Spinal cord (tissue), 10 donors: ENCODE results near the gene PA2G4. TPM values are rescaled to one million over a fixed set of nuclear protein-coding genes. Genes with fewer than 3 reads are reported as not detected.

ENCODE experiments used
- DNase-seq, 6 donors: peaks; one replicate each; pipeline versions ENCODE4 v3.0.0 to v3.0.0-alpha.2; 2013 to 2015; ENCODE audit warnings: low spot score in 6 of 6, low read depth in 4 of 6
- H3K27ac ChIP-seq: one replicate; pipeline ENCODE4 v1.5.1; 2013; ENCODE audit warnings: low read depth, low read length, control low read depth
- H3K27me3 ChIP-seq: one replicate; pipeline ENCODE4 v1.6.1; 2013; ENCODE audit warnings: low read length; ENCODE audit not compliant: control insufficient read depth, insufficient read depth
- H3K36me3 ChIP-seq: one replicate; pipeline ENCODE4 v1.6.1; 2013; ENCODE audit warnings: low read length; ENCODE audit not compliant: control insufficient read depth, insufficient read depth
- H3K4me1 ChIP-seq: one replicate; pipeline ENCODE4 v1.6.1; 2013; ENCODE audit warnings: low read length; ENCODE audit not compliant: control insufficient read depth, insufficient read depth
- H3K4me3 ChIP-seq: one replicate; pipeline ENCODE4 v1.5.1; 2013; ENCODE audit warnings: low read depth, low read length, control low read depth
- H3K9me3 ChIP-seq: one replicate; pipeline ENCODE4 v1.6.1; 2013; ENCODE audit warnings: low read length; ENCODE audit not compliant: control insufficient read depth, insufficient read depth
- WGBS: methylation state at CpG from one replicate; pipeline ENCODE4 v1.1.5; 2013; ENCODE audit warnings: missing lambda C conversion rate; ENCODE audit not compliant: insufficient coverage; 5-methylcytosine and 5-hydroxymethylcytosine counted together
- polyA plus RNA-seq, 2 donors: library from polyadenylated mRNA; unstranded; fragments of 120-200 nt; gene quantifications; one replicate each; pipeline ENCODE4 v1.2.1, GENCODE V29; 2013; ENCODE audit not compliant: insufficient read length in 2 of 2
- total RNA-seq, 2 donors: library from RNA; depleted of rRNA in 1 of 2; stranded (reverse); fragments of 120-200 nt in 1 of 2; fragments of >200 nt in 1 of 2; gene quantifications; one replicate each; pipeline versions ENCODE4 v1.2.3 to v1.2.4, GENCODE V29; 2013 to 2014
- donor health status: healthy.

PA2G4 gene
- total and polyA plus RNA-seq, 4 donors, result 63.6 to 126 (median 114) TPM

DNA sequence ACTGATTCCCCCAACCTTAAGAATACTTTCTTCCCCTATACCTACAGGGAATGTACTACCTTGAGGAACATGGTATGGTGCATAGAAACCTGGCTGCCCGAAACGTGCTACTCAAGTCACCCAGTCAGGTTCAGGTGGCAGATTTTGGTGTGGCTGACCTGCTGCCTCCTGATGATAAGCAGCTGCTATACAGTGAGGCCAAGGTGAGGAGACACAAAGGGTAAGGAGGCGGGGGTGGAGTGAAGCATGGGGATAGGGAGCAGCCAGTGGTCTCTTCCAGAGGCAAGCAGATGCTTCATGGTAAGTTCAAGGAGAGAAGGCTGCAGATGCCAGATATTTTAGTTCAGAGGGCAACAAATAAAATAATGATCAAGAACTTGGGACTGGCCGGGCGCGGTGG is 6.6 kb upstream of the PA2G4 start:
- H3K9me3 ChIP-seq, result no peaks in the 10 kb centered on the region
- peaks cover 2% of the 10 kb centered on the region for H3K27me3 ChIP-seq
- WGBS, result 95% methylated on average over 6 of the region's 6 CpGs
- H3K27ac ChIP-seq, result no peak overlapping the region
- H3K4me1 ChIP-seq, result no peaks in the 10 kb centered on the region
- DNase-seq, result no peak
- H3K4me3 ChIP-seq, result no peak overlapping the region
- peaks cover 18% of the 10 kb centered on the region for H3K36me3 ChIP-seq

DNA sequence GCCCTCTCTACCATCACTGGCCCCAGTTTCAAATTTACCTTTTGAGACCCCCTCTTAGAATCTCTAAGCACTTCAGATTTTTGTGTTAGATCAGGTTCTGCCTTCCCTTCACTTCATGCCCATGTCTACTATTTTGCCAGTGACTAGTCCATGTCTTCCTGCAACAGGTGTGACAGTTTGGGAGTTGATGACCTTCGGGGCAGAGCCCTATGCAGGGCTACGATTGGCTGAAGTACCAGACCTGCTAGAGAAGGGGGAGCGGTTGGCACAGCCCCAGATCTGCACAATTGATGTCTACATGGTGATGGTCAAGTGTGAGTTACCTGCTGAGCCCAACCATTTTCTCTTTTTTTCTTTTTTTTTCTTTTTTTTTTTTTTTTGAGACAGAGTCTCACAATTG is 5.8 kb upstream of the PA2G4 start:
- no peaks in the 10 kb centered on the region for H3K4me1 ChIP-seq
- WGBS, result 92% methylated on average over 2 of the region's 3 CpGs
- peaks cover 18% of the 10 kb centered on the region for H3K36me3 ChIP-seq
- H3K4me3 ChIP-seq, result no peak overlapping the region
- no peaks in the 10 kb centered on the region for H3K9me3 ChIP-seq
- H3K27ac ChIP-seq, result no peak overlapping the region
- peaks cover 2% of the 10 kb centered on the region for H3K27me3 ChIP-seq
- DNase-seq, result no peak

GRCh38 chr12:56099787-56100186 is 4.6 kb upstream of the PA2G4 start:
- no peaks in the 10 kb centered on the region for H3K9me3 ChIP-seq
- H3K4me3 ChIP-seq, result no peak overlapping the region

GRCh38 chr12:56101045-56101444 is 3.3 kb upstream of the PA2G4 start:
- Histone ChIP-seq H3K9me3 (no peaks in the 10 kb centered on the region), H3K36me3 (peaks cover 18% of the 10 kb centered on the region)
- 94% methylated on average over 8 of the region's 14 CpGs for WGBS

More at GRCh38 chr12:56099787-56100186, 4.6 kb upstream of the PA2G4 start:
- no peak for DNase-seq
- H3K27me3 ChIP-seq, result peaks cover 2% of the 10 kb centered on the region
- 100% methylated on average over 3 of the region's 4 CpGs for WGBS
- H3K4me1 ChIP-seq, result peaks cover 5% of the 10 kb centered on the region
- H3K27ac ChIP-seq, result no peak overlapping the region
- peaks cover 18% of the 10 kb centered on the region for H3K36me3 ChIP-seq

DNA sequence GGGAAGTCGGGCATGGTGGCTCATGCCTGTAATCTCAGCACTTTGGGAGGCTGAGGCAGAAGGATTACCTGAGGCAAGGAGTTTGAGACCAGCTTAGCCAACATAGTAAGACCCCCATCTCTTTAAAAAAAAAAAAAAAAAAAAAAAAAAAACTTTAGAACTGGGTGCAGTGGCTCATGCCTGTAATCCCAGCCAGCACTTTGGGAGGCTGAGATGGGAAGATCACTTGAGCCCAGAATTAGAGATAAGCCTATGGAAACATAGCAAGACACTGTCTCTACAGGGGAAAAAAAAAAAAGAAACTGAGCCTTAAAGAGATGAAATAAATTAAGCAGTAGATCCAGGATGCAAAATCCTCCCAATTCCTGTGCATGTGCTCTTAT is 1.7 kb upstream of the PA2G4 start:
- WGBS, result no CpG with 5 or more reads among the region's 1 CpG
- H3K9me3 ChIP-seq, result no peaks in the 10 kb centered on the region
- H3K27ac ChIP-seq, result no peak overlapping the region
- no peak overlapping the region for H3K4me3 ChIP-seq
- peaks cover 20% of the 10 kb centered on the region for H3K36me3 ChIP-seq
- no peaks in the 10 kb centered on the region for H3K27me3 ChIP-seq
- no peak for DNase-seq
- peaks cover 11% of the 10 kb centered on the region for H3K4me1 ChIP-seq

More at GRCh38 chr12:56101045-56101444, 3.3 kb upstream of the PA2G4 start:
- no peak overlapping the region for H3K27ac ChIP-seq
- H3K4me3 ChIP-seq, result no peak overlapping the region
- peaks cover 11% of the 10 kb centered on the region for H3K4me1 ChIP-seq
- DNase-seq, result no peak
- no peaks in the 10 kb centered on the region for H3K27me3 ChIP-seq

DNA sequence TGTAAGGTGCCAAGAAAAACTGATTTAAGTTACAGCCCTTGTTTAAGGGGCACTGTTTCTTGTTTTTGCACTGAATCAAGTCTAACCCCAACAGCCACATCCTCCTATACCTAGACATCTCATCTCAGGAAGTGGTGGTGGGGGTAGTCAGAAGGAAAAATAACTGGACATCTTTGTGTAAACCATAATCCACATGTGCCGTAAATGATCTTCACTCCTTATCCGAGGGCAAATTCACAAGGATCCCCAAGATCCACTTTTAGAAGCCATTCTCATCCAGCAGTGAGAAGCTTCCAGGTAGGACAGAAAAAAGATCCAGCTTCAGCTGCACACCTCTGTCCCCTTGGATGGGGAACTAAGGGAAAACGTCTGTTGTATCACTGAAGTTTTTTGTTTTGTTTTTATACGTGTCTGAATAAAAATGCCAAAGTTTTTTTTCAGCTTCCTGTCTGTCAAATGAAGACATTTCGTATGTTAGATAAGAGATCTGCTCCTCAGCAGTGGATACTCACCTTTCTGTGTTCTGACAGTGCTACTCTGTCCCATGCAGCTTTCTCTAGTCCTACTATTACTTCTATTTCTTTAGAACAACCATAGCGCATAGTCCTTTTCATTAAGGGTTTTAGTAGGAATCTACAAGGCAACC is 1.2 kb upstream of the PA2G4 start:
- H3K4me3 ChIP-seq, result peak overlapping the region; percentile 95
- H3K9me3 ChIP-seq, result no peaks in the 10 kb centered on the region
- no peak overlapping the region for H3K27ac ChIP-seq
- H3K36me3 ChIP-seq, result peaks cover 25% of the 10 kb centered on the region
- peaks cover 11% of the 10 kb centered on the region for H3K4me1 ChIP-seq
- no peaks in the 10 kb centered on the region for H3K27me3 ChIP-seq
- WGBS, result 50% methylated on average over 2 of the region's 6 CpGs
- DNase-seq, result no peak

GRCh38 chr12:56103823-56104108 is 593 bp upstream of the PA2G4 start:
- H3K36me3 ChIP-seq, result peaks cover 27% of the 10 kb centered on the region
- WGBS, result 0% methylated on average over 7 of the region's 8 CpGs

DNA sequence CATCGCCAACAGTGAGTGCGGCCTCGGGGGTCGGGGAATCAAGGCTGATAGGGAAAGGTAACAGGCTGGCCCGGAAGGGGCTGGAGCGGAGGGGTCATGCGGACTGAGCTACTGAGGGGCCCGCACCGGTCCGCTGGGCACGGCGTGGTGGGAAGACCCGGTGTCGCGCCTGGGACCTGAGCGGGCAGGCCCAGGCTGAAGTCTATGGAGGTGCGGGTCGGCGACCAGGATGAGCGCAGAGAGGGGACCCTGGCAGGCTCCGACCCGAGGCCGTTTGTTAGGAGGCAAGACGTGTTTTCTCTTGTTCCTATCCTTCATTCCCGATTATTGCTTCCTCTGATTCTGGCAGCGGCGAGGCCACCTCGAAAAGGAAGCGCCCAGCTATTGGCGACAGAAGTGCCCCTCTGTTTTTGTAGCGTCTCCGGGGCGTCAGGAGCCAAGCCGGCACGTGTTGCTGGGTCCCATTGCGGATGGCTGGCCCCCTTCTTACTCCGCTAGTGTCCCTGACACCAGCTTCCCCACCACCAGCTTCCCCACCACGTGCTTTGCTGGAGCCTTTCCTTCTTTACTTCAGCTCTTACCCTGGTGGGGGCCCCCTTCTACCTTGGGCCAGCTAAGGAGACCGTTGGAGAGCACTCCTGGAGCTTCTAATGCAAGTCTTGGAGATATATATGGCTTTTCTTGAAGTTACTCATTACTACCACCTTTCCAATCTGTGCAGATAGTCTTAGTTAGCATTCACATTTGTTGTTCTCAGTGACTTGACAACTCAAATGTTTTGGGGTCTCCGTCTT is 653 bp downstream of the PA2G4 start:
- WGBS, result under 1% methylated on average over 39 of the region's 40 CpGs
- peak overlapping the region; percentile 93 for H3K27ac ChIP-seq
- H3K4me3 ChIP-seq, result peak overlapping the region; percentile 95
- H3K27me3 ChIP-seq, result no peaks in the 10 kb centered on the region
- no peaks in the 10 kb centered on the region for H3K9me3 ChIP-seq
- H3K36me3 ChIP-seq, result peaks cover 34% of the 10 kb centered on the region
- no peak for DNase-seq
- H3K4me1 ChIP-seq, result peaks cover 11% of the 10 kb centered on the region

More at GRCh38 chr12:56103823-56104108, 593 bp upstream of the PA2G4 start:
- DNase-seq, result no peak
- Histone ChIP-seq H3K4me3 (peak overlapping the region; percentile 95), H3K4me1 (peaks cover 11% of the 10 kb centered on the region), H3K9me3 (no peaks in the 10 kb centered on the region), H3K27me3 (no peaks in the 10 kb centered on the region), H3K27ac (peak overlapping the region; percentile 93)

DNA sequence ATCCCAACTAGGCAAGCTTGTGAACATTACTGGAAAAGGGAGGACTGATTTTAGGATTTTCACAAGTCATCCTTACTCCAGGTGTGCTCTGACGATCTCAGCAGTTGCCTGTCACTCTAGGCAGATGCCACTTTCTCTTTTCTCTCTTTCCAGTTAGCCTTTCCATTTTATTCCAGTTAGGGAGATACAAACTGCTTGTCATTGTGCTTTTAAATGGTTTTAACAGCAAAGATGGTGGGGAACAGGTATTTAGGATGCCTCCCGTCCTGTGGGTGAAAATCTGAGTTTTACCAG is 1.2 kb downstream of the PA2G4 start:
- no peak for DNase-seq
- peak overlapping the region; percentile 95 for H3K4me3 ChIP-seq
- no CpG with 5 or more reads among the region's 2 CpGs for WGBS

GRCh38 chr12:56107242-56107641 is 2.9 kb downstream of the PA2G4 start:
- 100% methylated on average over 1 of the region's 3 CpGs for WGBS
- DNase-seq, result no peak
- Histone ChIP-seq H3K27me3 (no peaks in the 10 kb centered on the region), H3K4me1 (peaks cover 11% of the 10 kb centered on the region), H3K4me3 (no peak overlapping the region), H3K36me3 (peaks cover 42% of the 10 kb centered on the region), H3K27ac (no peak overlapping the region), H3K9me3 (no peaks in the 10 kb centered on the region)

More for the DNA sequence above, 1.2 kb downstream of the PA2G4 start:
- H3K27ac ChIP-seq, result no peak overlapping the region
- H3K36me3 ChIP-seq, result peaks cover 39% of the 10 kb centered on the region
- no peaks in the 10 kb centered on the region for H3K27me3 ChIP-seq
- H3K4me1 ChIP-seq, result peaks cover 11% of the 10 kb centered on the region
- no peaks in the 10 kb centered on the region for H3K9me3 ChIP-seq
